ENCODE measurements around the gene KCNJ9. TPM values are rescaled to one million over a fixed set of nuclear protein-coding genes. Genes with fewer than 3 reads are reported as not detected.

KCNJ9 gene
- total RNA-seq, 1 experiment from 2014 or later: not detected

GRCh38 chr1:160087118-160087662 is 5.9 kb downstream of the KCNJ9 start:
- no peak for DNase-seq (ENCODE audit: low read depth)

DNA sequence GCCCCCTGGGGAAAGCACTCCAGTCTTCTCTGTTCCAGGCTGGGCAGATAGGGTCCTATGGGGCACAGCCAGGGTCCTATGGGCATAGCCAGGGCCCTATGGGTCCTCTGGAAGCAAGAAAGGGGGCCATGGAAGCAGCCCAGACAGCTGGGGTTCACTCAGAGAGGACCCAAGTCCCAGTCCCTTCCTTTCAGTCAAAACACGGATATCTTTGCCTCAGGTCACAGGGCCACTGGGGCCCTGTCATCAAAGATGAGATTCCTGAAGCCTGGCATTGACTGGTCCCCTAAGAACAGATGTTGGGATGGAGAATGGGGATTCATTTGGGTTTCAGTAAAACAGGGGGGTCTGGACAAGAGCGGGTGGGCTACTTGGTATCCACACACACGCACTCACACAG is 8.5 kb downstream of the KCNJ9 start:
- DNase-seq (ENCODE audit: low read depth): no peak

GRCh38 chr1:160090760-160091159 is 9.4 kb downstream of the KCNJ9 start:
- DNase-seq (ENCODE audit: low read depth): no peak

DNA sequence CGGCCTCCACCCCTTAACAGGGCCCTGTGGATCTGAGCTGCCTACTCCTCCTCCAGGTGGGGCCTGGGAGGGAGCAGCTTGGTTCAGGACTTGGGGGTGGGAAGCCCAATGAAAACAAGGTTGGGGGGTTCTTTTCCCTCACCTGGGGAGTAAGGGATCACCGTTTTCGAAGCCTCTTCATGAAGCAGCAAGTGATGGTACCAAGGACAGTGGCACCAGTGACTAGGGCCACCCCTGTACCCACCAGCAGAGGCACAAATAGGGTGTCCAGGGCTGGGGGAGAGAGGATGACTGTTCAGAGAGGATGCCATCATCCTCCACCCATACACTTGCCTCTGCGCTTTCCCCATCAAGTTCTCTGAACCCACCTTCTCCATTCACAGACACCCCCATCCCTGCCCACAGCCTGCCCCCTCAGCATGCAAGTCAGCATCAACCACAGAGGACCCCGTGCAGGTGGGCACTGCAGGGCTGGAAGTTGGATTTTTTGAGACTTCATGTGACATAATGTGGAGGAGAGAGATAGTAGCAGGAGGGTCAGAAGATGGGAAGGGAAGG is 10.4 kb downstream of the KCNJ9 start:
- DNase-seq (ENCODE audit: low read depth): no peak

DNA sequence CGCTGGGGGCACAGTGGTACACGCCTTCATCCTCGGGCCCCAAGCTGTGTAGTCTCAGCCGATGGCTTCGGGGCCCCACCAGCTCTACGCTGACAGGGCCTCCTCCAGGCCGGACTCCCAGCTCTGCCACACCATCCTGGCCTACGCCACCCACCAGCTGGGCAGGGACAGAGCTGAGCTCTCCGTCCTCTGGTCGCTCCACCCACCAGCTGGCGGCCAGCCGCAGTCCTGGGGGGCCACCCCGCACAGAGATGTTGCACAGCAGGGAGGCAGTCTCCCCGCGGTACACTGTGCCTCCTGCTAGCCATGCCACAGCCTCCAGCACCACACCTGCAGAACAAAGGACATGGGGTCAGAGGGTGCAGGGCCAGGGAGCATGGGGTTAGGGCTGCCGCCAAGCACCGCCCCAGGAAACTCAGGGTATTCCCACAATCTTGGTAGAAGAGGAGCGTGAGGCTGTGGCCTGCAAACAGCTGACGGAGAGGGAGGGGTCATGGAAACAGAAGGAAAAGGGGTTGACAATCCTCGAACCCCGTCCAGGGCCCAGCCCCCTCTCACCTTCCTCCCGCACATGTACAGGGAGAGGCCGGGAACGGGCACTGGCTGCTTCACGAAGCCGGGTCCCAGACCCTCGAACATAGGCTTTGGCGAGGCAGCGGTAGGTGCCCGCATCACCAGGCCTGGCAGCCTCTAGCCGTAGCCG is 11.2 kb downstream of the KCNJ9 start:
- DNase-seq (ENCODE audit: low read depth): no peak

GRCh38 chr1:160093069-160093395 is 11.7 kb downstream of the KCNJ9 start:
- no peak for DNase-seq (ENCODE audit: low read depth)

GRCh38 chr1:160093624-160094290 is 12.4 kb downstream of the KCNJ9 start:
- DNase-seq (ENCODE audit: low read depth): no peak

DNA sequence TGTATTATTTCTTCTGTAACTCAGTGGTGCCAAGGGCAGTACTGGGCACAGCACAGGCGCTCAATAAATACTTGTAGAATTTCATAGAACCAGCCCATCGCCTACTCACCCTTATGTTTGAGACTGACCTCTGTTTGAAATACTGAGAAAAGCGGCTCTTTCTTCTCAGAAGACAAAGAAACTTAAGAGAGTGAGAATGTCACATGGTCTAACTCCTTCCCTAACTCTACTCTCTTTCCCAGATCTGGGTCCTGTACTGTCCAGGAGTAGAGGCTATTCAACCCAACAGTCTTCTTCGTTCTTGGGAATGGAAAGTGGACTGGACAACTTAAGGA is 12.9 kb downstream of the KCNJ9 start:
- no peak for DNase-seq (ENCODE audit: low read depth)

- DNase-seq (ENCODE audit: low read depth): no peak
Measured at GRCh38 chr1:160094806-160095205, 13.5 kb downstream of the KCNJ9 start.

DNA sequence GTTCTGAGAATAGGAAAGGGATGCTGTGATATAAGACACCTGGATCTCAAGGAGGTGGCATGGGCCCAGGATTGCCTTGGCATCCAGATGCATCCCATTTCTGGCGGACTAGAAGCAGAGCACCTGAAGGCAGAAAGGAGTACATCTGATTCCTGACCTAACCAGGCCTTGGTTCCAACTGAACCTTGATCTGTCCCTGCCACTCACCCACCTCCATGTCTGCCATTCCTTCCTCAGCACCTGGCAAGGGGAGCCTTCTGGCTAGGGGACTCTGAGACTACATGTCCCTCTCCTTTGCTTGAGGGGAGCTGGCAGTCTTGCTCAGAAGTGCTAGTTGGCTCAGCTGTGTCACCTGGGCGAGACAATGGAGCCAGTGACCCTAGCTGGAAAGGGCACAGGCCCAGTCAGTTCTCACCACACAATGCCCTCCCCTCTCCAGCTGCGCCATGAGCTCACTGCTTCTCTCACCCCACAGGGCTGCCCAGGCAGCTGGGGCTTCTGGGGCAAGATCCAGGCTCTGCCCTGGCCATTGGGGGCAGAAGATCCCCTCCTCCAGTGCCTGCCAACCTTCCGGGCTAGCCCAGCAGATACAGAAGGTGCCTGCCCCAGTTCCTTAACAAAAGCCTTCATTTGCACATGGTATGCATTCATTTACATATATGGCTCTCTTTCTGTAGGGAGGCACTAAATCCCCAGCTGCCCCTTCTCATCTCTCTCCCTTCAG is 14.2 kb downstream of the KCNJ9 start:
- no peak for DNase-seq (ENCODE audit: low read depth)

DNA sequence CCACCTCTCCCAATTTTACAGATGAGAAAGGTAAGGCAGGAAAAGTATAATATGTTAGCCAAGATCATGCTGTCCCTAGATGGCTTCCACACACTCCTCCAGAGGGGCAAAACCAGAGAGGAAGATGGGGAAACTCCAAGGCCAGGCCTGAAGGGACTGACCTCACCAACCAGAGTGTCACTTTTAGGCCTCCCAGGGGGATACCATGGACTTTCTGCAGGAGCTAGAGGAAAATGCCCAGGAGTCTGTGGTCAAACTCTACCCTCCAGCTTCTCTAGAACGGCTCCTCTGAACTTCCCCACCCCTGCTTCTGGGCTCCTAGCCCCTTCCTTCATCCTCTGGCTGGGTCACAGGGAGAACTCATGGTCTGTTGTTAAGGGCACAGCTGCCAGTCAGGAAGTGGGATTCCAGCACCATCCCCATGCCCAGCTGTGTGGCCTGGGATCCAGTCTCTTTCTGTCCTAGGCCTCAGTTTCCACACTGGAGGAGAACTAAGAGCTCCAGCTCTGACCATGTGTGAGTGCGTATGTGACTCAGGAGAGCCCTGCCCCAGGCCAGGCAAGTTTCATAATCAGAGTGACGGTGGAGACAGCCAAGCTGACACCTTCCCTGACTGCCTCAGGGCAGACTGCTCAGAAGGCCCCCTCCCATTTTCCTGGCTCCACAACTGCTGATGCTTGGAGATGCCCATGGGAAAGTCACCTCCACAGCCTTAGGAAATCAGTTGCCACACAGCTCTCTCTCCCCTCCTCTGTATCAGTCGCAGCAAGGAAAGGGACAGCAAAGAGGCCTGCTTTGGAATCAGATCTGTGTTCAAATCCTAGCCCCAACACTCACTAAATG is 15.2 kb downstream of the KCNJ9 start:
- DNase-seq (ENCODE audit: low read depth): peak; percentile 4

- no peak for DNase-seq (ENCODE audit: low read depth)
Measured at GRCh38 chr1:160097151-160097910, 16.0 kb downstream of the KCNJ9 start.

DNA sequence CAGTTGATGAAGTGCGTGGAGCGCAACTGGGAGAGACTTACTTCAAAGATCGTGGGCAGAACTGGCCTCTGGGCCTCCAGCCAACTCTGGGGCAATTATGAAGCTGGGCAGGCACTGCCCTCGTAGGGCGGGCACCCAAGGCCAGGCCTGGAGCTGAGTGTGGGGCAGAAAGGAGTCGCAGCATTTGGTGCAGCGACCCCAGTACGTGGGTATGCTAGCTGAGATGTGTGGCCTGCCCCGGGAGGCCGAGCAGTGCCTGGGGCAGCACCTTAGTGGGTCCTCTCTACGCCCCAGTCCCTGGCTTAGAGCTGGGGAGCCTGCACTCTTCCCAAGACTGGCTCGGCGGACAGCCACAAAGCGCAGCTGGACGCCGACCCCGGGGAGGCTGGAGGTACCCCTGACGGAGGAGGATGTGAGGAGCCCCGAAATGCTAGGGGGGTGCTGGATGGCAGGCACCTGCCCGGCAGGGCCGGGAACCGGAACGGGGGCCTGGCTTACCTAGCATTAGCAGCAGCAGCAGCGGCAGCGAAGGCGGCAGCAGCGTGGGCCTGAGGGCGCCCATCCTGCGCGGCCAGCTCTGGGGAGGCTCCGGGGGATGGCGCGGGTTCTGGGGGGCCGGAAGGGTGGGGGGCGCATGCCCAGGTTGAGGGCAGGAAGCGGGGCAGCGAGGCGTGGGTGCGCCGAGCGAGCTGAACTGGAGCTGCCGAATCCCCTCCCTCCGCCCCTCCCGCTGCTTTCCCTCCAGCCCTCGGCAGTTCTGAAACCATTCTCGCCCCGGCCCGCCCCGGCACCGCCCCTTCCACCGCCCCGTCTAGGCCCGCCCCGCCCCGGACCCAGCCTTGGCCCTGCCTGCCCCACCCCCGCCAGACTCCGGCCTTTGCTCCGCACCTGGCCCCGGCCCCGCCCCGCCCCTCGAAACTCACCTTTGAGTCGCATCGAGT is 16.8 kb downstream of the KCNJ9 start, which contains the start of gene IGSF8:
IGSF8 (minus strand) TSS at position 709 of the 941 bp plus-strand sequence; CDS start at position 562, 147 bp downstream.
- DNase-seq (ENCODE audit: low read depth): peak; percentile 50

- peak; percentile 86 for DNase-seq (ENCODE audit: low read depth)
Measured at GRCh38 chr1:160098852-160099561, 17.7 kb downstream of the KCNJ9 start.

DNA sequence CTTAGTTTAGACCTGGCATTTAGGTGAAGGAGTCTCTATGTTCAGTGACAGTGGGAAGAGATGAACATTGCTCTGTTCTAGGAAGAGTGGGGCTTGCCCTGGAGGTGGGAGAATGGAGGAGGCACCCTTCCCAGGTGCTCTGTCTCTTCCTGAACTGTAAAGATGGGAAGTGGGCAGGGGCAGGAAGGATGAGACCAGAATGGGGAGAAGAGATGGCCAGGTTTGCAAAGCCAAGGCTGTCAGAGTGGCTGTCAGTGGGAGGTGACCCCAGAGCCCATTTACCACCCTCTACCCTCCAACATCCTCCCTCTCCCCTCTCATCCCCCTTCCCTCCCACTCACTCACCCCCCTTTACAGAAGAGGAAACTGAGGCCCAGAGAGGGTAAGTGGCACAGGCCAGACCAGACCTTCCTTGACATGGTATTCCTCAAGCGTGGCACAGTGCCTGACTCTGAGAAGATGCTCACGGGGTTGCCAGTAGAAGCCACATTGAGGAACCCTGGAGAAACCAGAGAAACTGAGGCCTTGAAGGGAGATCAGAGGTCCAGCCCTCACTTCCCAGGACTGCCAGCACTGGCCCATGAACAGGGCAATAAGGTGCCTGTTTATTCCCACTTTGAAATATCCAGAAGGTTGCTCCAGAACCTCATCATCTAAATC is 18.5 kb downstream of the KCNJ9 start:
- DNase-seq (ENCODE audit: low read depth): no peak

DNA sequence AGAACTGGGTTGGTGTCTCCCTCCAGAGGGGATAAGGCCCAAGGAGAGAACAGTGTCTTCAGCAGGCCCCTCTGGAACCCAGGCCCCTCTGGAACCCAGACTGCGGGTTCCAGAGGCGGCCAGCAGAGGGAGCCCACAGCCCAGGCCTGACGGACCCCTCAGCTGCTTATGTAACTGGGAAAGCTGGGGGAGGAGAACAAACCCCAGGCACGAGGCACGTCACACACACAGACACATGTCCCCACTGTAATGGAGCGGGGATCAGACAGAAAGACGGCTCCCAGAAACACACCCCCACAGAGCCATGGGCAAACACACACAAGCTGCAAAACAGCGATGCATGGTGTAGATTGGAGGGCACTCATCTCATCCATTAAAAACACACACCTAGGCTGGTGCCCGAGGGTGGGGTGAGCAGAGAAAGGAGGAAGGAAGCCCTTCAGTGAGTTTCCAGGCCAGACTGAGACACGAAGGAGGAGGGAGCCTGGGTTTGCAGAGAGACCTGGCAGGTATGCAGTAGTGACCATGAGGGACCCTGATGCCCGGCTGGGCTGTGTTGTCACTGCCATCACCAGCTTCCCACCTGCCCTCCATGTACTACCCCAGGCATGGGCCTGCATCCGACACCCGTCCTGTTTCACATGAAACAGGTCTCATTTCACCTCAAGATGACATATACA is 19.8 kb downstream of the KCNJ9 start:
- peak; percentile 66 for DNase-seq (ENCODE audit: low read depth)

GRCh38 chr1:160101717-160102522 is 20.6 kb downstream of the KCNJ9 start:
- no peak for DNase-seq (ENCODE audit: low read depth)

Data from LHCN-M2 (cell line).